Measurements from ENCODE around the gene CD96.

The CD96 gene

DNA sequence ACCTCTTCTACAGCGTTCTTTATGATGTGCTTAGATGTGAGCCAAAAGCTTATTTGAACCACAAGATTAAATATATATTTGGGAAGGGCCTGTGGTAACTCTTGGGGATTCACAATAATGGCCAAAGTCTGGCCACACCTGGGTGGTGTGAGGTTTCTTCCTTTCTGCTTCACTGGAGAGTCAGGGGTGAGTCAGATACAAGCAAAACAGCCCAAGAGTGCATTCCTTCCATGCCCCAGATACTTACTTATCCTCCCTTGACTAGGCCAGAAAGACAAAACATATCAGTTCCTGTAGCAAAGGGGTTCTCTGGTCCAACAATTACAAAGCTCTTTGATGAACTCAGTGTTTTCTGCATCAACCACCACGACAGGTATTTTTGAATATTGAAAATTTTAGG, 52.2 kb downstream of the CD96 start:
- no peak for DNase-seq (ENCODE audit: low spot score)

DNA sequence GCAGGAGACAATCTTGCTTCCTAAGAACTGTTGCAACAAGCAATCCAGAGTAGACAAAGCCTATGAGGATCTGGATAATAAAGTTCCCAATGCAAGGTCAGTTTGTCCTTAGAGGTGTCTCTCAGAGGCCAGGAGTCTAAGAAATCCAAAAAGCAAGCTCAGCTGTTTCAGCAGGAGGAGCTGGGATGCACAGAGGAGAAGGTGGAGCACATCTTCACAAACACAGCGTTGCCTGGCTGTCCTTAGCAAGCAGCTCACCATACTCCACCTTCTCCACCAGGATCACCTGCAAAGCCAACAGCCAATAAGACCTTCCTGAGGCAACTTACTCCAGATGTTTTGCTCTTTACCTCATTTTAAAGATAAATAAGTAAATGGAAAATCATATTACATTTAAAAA, 52.8 kb downstream of the CD96 start:
- DNase-seq (ENCODE audit: low spot score): no peak

- no peak for DNase-seq (ENCODE audit: low spot score)
Observed at GRCh38 chr3:111595232-111595631, 53.2 kb downstream of the CD96 start, which contains the start of gene ZBED2. Gene ZBED2, minus strand, starts transcription at chr3:111595346. Its CDS starts 1,145 bp downstream, at chr3:111594201.

DNA sequence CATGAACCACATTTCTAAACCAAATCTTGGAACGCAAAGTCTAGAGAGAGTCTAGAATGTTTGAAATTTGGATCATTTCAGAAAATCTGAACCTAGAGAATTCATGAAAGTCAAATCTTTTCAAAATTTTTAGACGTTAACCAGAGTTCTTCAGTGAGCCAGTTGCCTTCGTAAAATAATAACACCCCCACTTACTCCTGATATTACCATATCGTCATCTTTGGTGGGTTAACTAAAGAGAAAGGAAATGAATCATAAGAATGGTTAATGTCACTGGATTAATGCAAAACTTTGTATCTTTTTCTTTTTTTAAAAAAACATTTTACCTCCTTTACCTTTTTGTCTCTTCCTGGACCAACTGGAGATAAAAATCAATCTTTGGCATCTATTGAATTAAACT, 54.3 kb downstream of the CD96 start:
- no peak for DNase-seq (ENCODE audit: low spot score)

GRCh38 chr3:111598139-111598538, 56.1 kb downstream of the CD96 start:
- no peak for DNase-seq (ENCODE audit: low spot score)

GRCh38 chr3:111598552-111598951, 56.6 kb downstream of the CD96 start:
- no peak for DNase-seq (ENCODE audit: low spot score)

- no peak for DNase-seq (ENCODE audit: low spot score)
Observed at GRCh38 chr3:111601810-111602209, 59.8 kb downstream of the CD96 start.

GRCh38 chr3:111603679-111604078, 61.7 kb downstream of the CD96 start:
- no peak for DNase-seq (ENCODE audit: low spot score)

- DNase-seq (ENCODE audit: low spot score): no peak
Observed at GRCh38 chr3:111604119-111604518, 62.1 kb downstream of the CD96 start.

DNA sequence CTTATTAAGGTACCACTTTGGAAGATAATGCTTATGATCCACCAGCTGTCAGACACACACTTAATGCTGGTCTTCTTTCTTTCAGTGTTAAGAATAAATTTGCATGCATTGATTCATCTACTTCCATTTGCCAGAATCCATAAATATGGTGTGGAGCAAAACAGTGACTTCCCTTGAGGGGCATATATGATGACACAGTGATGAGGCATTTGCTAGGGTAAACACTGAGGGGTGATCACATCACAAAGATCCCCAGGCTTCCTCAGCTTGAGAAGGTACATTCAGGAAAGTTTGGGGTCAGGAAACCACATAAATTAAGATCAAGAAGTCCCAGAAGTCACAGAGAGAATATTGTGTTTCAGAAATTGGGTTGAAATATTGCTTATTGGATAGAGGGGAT, 63.0 kb downstream of the CD96 start:
- no peak for DNase-seq (ENCODE audit: low spot score)

DNA sequence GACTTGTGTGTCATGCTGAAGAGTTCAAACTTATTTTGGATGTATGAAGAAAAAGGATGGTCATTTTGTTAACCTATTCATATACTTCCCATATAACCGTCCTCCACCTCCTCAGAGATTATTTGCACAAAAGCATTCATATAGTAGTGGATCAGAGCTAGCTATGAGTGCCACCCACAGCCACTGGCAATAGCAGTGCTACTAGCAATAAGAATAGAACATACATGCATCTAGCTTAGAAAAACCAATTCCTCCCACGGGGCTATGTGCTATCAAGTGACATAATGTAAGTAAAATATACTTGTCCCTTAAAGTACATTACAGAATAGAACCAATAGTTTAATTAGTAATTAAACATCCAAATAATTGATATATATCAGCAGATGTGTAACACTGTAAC, 63.5 kb downstream of the CD96 start:
- DNase-seq (ENCODE audit: low spot score): no peak

DNA sequence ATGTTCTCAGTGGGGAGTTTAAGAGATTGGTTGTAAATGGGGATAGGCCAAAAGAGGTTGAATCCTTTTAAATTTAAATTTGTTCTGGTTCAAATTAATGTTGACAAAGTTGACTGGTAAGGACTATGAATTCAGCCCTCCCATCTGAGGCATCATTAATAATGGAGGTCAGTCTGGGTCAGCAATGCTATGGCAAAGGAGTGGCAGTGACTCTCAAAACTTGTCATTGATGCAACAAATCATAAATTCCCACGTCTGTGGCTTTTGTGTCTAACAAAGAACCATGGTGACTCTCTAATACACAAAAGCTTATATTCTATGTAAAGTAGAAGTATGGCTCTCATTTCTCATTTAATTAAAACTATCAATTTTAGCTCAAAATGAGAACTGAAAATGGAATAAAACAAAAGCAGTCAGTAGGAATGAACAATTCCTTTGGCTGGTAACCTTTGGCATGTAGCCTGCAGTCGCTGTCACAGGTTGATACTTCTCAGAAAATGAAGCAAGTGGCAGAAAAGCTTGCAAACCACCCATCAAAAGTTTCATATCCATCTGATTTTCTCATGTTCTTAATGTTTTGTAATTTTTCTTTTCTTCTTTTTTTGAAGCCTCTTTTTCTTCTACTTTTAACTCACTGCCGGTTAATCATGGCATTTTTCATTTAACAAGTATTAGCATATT, 65.4 kb downstream of the CD96 start:
- DNase-seq (ENCODE audit: low spot score): no peak

DNA sequence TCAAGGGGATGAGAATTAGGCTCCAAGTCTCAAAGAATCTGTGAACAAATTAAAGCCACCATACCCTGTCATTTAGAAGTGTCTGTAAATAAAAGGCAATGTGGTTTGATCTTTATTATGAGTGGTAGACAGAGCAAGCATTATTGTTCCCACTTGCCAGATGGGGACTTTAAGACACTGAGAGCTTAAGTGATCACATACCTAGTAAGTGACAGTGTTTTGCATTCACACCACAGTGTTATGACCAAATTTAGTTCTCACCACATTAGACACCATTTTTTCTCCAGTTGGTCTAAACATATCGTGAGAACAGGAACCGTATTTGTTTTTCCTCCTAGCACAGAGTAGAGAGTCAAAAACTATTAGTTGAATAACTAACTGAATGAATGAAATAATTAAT, 66.4 kb downstream of the CD96 start:
- DNase-seq (ENCODE audit: low spot score): no peak

GRCh38 chr3:111609700-111610099, 67.7 kb downstream of the CD96 start:
- DNase-seq (ENCODE audit: low spot score): no peak

DNA sequence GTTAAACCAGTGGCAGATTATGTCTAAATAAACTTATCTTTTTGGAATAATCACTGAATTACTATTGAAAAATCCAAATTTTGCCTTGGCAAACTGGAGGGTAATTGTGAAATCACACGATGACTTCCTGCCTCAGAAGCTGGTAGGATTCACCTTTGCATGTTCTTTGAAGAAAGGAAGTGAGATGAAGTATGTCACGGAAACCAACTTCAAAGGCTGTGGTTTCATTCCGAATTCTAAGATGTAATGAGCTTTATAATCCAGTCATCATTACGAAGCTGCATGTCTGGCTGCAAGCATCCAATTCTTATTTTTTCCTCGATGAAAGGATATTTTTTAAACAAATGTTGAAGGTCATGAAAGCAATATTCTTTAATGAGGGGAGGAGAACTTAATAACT, 68.2 kb downstream of the CD96 start:
- DNase-seq (ENCODE audit: low spot score): no peak

GRCh38 chr3:111610612-111611054, 68.6 kb downstream of the CD96 start:
- no peak for DNase-seq (ENCODE audit: low spot score)

- no peak for DNase-seq (ENCODE audit: low spot score)
Observed at GRCh38 chr3:111613294-111613693, 71.3 kb downstream of the CD96 start.

DNA sequence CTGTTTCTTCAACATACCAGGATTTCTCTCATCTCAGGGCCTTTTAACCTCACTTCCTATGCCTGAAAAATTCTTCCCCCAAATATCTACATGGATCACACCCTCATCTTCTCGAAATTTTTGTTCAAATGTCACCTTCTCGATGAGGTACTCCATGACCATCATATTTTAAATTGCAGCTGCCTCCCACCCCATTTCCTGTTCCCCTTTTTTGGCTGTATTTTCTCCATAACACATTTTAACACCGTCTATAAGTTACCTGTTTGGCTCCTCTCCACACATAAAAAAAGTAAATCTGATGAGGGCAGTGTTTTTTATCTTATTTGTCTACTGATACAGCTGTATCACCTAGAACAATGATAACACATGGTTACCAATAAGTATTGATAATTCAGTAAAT, 73.9 kb downstream of the CD96 start:
- no peak for DNase-seq (ENCODE audit: low spot score)

DNA sequence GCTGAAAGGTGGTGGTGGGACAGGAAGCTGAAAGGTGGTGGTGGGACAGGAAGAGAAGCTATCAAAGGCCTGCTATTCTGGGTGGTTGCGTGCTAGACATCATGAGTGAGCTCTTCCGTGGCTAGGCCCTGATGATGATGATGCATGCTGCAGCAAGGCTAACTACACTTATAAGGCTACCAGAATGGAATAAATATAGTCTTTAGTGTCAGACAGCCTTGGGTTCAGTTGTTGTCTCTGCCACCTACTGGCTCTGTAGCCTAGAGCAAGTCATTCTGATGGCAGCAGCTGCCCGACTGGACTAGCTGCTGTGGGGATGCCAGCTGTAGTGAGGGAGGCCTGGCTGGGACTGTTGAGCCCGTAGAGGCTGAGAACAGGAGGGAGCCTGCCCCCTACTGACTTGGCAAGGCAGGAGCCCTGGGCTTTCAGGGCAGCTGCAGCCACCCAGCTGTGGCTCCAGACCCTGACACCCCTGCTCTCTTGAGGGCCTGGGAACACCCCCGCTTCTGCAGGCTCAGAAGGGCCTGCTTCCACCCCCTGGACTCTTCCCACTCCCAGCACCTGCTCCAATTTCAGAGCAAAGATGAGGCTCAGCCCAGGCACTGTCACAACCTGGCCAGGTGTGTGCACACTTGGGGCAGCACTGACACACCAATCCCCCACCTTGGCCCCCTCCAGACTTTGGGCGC, 74.6 kb downstream of the CD96 start:
- DNase-seq (ENCODE audit: low spot score): no peak

- DNase-seq (ENCODE audit: low spot score): no peak
Observed at GRCh38 chr3:111617406-111617805, 75.4 kb downstream of the CD96 start.

DNA sequence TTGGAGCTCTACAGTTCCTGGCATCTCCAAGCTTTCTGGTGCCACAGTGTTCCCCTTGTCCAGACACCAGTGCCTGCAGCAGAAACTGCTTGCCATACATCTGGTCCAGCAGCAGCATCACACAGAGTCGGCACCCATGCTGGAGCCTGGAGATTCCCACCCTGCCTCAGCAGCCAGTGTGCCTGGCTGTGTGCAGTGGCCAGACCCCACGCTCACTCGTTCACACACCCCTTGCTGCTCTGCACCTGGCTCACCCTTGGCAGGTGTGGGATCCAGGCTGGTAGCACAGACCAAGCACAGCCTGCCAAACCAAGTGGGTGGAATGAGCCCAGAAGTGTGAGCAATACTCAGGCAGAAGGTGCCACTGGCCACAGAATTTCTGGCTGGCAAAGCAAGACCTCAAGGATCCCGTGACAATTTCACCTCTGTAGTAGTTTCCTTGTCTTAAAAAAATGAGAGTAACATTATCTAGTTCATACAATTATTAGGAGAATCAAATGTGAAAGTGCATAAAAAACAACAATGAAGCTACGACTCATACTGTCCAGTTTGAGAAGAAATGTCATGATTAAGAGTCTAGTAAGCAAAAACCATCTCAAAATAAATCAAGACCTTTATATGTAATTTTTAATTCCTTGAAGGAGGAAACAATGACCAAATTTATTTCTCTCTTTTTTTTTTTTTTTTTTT, 76.1 kb downstream of the CD96 start:
- no peak for DNase-seq (ENCODE audit: low spot score)

DNA sequence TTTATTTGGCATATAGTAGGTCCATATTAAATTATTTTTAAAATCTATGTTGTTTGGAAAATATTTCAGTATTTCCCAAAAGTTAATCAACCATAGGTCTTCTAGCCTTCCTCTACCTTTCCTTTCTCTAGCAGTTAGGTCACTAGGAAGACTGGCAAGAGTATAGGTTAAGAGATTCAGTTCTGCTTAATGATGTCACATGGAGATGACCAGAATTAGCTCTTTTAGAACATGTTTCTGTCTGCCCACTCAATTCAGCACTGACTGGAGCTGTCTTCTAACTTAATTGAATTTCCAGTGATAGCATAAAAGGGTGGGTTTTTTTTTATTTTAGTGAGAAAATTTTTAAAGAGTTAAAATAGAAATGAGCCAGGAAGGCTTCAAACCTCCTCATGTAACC, 76.9 kb downstream of the CD96 start:
- DNase-seq (ENCODE audit: low spot score): no peak

DNA sequence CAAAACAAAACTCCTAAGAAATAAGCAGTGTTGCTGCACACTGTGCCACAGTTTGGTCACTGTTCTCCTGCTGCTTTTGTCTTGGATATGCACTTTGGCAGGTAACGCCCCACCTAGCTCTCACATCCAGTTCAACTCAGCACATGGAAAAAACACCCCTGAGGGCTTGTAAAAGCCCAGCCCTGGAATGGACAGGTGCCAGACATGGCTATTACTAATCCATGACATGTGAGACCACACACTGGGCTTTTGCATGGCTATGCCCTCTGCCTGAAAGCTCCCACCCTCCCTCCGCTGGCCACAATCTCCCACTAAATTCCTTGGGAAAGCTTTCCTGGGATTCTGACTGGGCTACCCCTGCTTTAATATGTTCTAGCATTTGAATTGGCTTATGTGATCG, 77.8 kb downstream of the CD96 start:
- DNase-seq (ENCODE audit: low spot score): no peak
